Kidney epithelial cell (primary cell): ENCODE data around the gene CHAT. TPM values are rescaled to one million over a fixed set of nuclear protein-coding genes. Genes with fewer than 3 reads are reported as not detected.

Experiments used
- DNase-seq: peaks from one replicate; pipeline ENCODE4 v3.0.0-alpha.2; 2010; ENCODE audit warnings: low read depth
- H3K27me3 ChIP-seq: 2 replicates; pipeline ENCODE4 v1.6.0; 2011; ENCODE audit warnings: low read length; ENCODE audit not compliant: control insufficient read depth, insufficient read depth
- H3K36me3 ChIP-seq: 2 replicates; pipeline ENCODE4 v1.5.1; 2011; ENCODE audit warnings: low read length; ENCODE audit not compliant: control insufficient read depth, insufficient read depth
- H3K4me3 ChIP-seq: 2 replicates; pipeline ENCODE4 v1.5.1; 2011; ENCODE audit warnings: low read depth, mild to moderate bottlenecking, control low read depth, low read length
- total RNA-seq: library from RNA; depleted of rRNA; stranded (reverse); fragments of >200 nt; gene quantifications from 2 replicates; pipeline ENCODE4 v1.2.3, GENCODE V29; 2015
- TF ChIP-seq, protein P1 (sequence below): IDR thresholded peaks from 2 replicates; pipeline ENCODE4 v1.5.1; 2011; ENCODE audit warnings: mild to moderate bottlenecking, moderate library complexity, low read length, control low read depth, inconsistent platforms; ENCODE audit not compliant: insufficient read depth, poor library complexity, severe bottlenecking

Gene CHAT
- total RNA-seq, 1 donor from 2014 or later: not detected

DNA sequence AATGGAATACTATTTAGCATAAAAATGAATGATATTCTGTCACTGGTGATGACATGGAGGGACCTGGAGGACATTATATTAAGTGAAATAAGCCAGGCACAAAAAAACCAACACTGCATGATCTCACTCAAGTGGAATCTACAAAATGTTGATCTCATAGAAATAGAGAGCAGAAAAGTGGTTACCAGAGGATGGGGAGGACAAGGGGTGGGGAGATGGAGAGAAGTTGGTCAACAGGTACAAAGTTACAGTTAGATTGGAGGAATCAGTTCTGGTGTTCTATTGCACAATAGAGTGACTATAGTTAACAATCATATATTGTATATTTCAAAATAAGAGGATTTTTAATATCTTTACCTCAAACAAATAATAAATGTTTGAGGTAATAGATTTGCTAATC is 28.4 kb upstream of the CHAT start:
- DNase-seq: no peak
- H3K4me3 ChIP-seq: no peak overlapping the region
- H3K36me3 ChIP-seq: no peaks in the 10 kb centered on the region
- H3K27me3 ChIP-seq: no peaks in the 10 kb centered on the region
- TF ChIP-seq, protein P1, sequence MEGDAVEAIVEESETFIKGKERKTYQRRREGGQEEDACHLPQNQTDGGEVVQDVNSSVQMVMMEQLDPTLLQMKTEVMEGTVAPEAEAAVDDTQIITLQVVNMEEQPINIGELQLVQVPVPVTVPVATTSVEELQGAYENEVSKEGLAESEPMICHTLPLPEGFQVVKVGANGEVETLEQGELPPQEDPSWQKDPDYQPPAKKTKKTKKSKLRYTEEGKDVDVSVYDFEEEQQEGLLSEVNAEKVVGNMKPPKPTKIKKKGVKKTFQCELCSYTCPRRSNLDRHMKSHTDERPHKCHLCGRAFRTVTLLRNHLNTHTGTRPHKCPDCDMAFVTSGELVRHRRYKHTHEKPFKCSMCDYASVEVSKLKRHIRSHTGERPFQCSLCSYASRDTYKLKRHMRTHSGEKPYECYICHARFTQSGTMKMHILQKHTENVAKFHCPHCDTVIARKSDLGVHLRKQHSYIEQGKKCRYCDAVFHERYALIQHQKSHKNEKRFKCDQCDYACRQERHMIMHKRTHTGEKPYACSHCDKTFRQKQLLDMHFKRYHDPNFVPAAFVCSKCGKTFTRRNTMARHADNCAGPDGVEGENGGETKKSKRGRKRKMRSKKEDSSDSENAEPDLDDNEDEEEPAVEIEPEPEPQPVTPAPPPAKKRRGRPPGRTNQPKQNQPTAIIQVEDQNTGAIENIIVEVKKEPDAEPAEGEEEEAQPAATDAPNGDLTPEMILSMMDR: no peak

DNA sequence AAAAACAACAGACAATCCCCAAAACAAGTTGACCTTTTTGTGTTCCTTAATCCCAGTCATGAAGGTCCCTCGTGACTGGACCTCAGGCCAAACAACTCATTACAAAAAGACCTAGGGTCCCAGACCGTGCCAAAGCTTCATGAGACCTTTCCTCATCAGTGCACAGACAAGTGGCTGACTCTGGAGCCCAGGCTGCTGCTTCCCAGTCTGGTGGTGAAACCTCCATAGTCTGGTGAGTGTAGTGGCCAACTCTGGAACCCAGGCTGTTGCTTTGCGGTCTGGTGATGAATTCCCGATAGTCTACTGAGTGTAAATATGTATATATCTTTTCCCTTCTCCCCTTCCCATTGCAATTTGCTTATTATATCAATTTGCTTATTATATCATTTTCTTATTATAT is 25.9 kb upstream of the CHAT start:
- Histone ChIP-seq H3K36me3 (no peaks in the 10 kb centered on the region), H3K4me3 (no peak overlapping the region), H3K27me3 (no peaks in the 10 kb centered on the region)
- no peak for DNase-seq
- TF ChIP-seq, protein P1: no peak

DNA sequence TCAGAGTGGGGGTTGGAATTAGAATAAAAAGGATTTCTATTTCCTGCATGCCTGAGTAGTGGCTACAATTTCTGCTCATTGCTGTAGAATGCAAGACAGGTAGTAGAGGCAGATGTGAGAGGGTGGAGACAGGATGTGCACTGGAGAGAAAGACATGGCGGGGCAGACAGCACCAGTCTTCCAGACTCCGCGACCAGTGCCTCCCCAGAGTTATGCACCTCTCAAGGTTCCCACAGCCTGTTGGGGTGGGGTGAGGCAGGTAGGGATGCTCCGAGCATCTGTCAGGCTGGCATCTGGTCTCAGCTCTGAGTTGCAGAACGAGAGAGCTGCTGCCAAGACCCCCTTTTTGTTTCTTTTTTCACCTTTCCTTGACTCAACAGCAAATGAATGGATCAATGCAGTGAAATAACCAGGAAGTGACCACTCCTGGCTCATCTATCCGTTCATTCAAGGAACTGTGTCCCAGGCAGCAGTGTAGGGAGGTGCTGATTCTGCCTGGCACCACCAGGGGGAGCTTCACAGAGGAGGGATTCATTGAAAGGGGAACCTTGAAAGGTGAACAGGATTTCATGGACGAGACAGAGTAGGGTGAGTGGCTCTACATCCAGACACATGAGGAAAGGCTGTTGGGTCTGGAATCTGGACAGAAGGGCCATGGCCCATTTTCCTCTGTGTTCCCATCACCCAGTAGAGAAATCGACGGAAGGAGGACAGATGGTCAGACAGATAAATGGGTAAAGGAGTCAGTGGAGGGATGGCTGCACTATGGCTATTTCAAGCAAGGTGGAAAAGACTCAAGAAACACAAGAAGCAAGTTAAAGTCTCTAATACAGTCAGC is 20.9 kb upstream of the CHAT start:
- Histone ChIP-seq H3K27me3 (peaks cover 5% of the 10 kb centered on the region), H3K4me3 (no peak overlapping the region), H3K36me3 (no peaks in the 10 kb centered on the region)
- no peak for DNase-seq
- TF ChIP-seq, protein P1: peak; percentile 97

DNA sequence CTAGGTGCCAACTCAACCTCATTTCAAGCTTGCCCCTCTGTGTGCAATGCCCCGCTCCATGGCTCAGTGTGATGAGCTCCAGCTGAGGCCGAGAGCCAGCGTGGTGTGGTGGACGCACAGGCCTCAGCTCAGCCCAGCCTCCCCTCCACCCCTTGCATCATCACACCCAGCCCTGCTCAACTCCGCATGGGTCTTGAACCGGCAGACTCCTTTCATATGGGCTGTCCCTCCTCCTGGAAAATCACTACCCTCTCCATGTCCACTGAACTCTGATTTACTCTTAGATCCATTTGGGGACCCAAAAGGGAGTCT is 20.3 kb upstream of the CHAT start:
- TF ChIP-seq, protein P1: no peak
- H3K27me3 ChIP-seq: peaks cover 5% of the 10 kb centered on the region
- no peak overlapping the region for H3K4me3 ChIP-seq
- no peaks in the 10 kb centered on the region for H3K36me3 ChIP-seq
- no peak for DNase-seq

DNA sequence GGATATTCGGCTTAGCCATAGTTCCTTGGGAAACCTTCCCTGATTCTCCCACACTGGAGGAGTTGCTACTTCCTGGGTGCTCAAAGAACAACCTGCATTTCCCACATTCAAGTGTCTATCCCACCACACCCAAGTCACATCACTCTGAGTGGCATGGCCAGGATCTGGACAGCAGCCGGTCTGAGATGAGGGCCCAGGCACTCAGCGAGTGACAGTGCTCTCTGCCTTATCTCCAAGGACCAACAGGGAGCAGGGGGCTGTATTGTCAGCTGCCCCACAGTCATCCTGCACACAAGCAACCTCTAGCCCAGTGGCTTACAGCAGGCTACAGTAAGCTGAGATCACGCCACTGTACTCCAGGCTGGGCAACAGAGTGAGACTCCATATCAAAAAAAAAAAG is 19.8 kb upstream of the CHAT start:
- Histone ChIP-seq H3K4me3 (no peak overlapping the region), H3K36me3 (no peaks in the 10 kb centered on the region), H3K27me3 (peaks cover 5% of the 10 kb centered on the region)
- no peak for DNase-seq
- TF ChIP-seq, protein P1: no peak

DNA sequence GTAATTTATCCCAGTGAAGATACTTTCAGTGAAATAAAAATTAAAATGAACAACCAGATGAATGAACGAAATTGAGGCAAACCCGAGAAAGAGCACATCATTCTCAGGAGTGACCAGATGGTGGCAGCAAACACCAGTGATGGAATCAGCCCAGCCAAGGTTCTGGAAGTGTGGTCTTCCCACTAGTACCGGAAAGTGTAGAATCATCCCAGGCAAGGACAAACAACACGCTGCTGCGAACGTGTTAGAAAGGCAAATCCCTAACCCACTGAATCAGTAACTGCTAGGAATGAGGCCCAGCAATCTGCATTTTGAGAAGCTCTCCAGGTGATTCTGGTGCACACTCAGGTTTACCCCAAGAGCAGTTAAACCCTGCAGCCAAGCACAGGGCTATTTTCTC is 19.2 kb upstream of the CHAT start:
- TF ChIP-seq, protein P1: peak; percentile 78
- no peak for DNase-seq

More for the DNA sequence above, 19.2 kb upstream of the CHAT start:
- H3K4me3 ChIP-seq: no peak overlapping the region
- peaks cover 5% of the 10 kb centered on the region for H3K27me3 ChIP-seq
- no peaks in the 10 kb centered on the region for H3K36me3 ChIP-seq
